Neural crest cell (in vitro differentiated cells): ENCODE results near the gene GP5. TPM values are rescaled to one million over a fixed set of nuclear protein-coding genes. Genes with fewer than 3 reads are reported as not detected.

ENCODE experiments used
- DNase-seq: peaks from one replicate; pipeline ENCODE4 v3.0.0; 2021; ENCODE audit warnings: low read depth, mixed read lengths, low spot score
- H3K27ac Mint-ChIP-seq: one replicate; pipeline ENCODE4 v1.8.0; 2021; ENCODE audit warnings: mild to moderate bottlenecking, mixed read lengths; ENCODE audit not compliant: unreplicated experiment
- H3K27me3 Mint-ChIP-seq: 2 replicates; pipeline ENCODE4 v1.8.0; 2021; ENCODE audit warnings: low read depth, mild to moderate bottlenecking, mixed read lengths
- H3K36me3 Mint-ChIP-seq: 2 replicates; pipeline ENCODE4 v1.8.0; 2021; ENCODE audit warnings: low read depth, mild to moderate bottlenecking, mixed read lengths
- H3K4me1 Mint-ChIP-seq: 2 replicates; pipeline ENCODE4 v1.8.0; 2021; ENCODE audit warnings: mixed read lengths
- H3K4me3 Mint-ChIP-seq: one replicate; pipeline ENCODE4 v1.8.0; 2021; ENCODE audit warnings: mild to moderate bottlenecking, mixed read lengths
- H3K9me3 Mint-ChIP-seq: 2 replicates; pipeline ENCODE4 v1.8.0; 2021; ENCODE audit warnings: mixed read lengths
- total RNA-seq: library from RNA; stranded (reverse); gene quantifications from 2 replicates; pipeline ENCODE4 v1.2.1, GENCODE V29; 2021
- TF ChIP-seq, protein P1 (sequence below): fragments of 200-600 bp; sonication (generic); conservative IDR thresholded peaks from 2 replicates; pipeline ENCODE4 v1.5.0; 2021; ENCODE audit warnings: antibody characterized with exemption, mild to moderate bottlenecking

Gene GP5
- total RNA-seq, 1 donor from 2014 or later = not detected

DNA sequence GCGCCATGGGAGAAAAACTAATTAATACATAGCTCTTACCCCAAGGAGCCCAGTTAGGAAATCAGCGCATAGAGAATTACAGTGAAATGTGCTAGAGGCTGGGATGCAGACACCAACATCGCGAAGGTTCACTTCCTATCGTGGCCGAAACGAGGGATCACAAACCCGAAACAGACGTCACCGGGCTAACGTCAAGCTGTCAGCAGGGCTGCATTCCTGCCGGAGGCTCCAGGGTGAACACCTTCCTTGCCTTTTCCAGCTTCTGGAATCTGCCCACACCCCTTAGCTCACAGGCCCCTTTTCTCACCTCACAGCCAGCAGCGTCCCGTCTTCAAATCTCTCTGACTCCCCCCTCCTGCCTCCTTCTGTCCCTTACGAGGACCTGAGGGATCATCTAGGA, 13.0 kb downstream of the GP5 start:
- H3K36me3 Mint-ChIP-seq = peaks cover 4% of the 10 kb centered on the region
- H3K9me3 Mint-ChIP-seq = peaks cover 12% of the 10 kb centered on the region
- TF ChIP-seq, protein P1, sequence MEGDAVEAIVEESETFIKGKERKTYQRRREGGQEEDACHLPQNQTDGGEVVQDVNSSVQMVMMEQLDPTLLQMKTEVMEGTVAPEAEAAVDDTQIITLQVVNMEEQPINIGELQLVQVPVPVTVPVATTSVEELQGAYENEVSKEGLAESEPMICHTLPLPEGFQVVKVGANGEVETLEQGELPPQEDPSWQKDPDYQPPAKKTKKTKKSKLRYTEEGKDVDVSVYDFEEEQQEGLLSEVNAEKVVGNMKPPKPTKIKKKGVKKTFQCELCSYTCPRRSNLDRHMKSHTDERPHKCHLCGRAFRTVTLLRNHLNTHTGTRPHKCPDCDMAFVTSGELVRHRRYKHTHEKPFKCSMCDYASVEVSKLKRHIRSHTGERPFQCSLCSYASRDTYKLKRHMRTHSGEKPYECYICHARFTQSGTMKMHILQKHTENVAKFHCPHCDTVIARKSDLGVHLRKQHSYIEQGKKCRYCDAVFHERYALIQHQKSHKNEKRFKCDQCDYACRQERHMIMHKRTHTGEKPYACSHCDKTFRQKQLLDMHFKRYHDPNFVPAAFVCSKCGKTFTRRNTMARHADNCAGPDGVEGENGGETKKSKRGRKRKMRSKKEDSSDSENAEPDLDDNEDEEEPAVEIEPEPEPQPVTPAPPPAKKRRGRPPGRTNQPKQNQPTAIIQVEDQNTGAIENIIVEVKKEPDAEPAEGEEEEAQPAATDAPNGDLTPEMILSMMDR = no peak
- peaks cover 4% of the 10 kb centered on the region for H3K27me3 Mint-ChIP-seq
- no peak overlapping the region for H3K4me3 Mint-ChIP-seq
- DNase-seq = no peak
- H3K27ac Mint-ChIP-seq = peak overlapping the region; percentile 43
- peaks cover 19% of the 10 kb centered on the region for H3K4me1 Mint-ChIP-seq

- DNase-seq = no peak
Measured at GRCh38 chr3:194384569-194385001, 14.5 kb downstream of the GP5 start.

DNA sequence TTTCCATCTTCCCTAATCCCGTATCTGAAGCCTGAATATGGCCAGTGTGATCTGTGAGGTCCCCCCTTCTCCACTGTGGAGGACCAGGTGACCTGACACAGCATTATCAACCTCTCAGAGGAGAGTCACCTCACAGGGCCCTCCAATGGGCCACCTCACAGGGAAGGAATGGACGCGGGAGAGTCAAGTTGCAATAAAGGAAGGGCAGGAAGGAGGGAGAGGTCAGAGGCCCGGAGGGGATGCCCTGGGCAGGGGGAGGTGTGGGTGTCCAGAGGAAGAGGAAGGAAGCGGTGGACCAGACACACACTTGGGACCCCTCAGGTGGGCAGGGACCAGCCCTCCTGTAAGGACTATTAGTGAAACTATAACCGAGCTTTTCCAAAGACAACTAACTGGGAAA, 14.9 kb downstream of the GP5 start:
- Mint-ChIP-seq H3K27ac (no peak overlapping the region), H3K27me3 (peaks cover 7% of the 10 kb centered on the region), H3K4me3 (no peak overlapping the region), H3K9me3 (no peaks in the 10 kb centered on the region), H3K36me3 (no peaks in the 10 kb centered on the region), H3K4me1 (peaks cover 26% of the 10 kb centered on the region)
- DNase-seq = no peak
- TF ChIP-seq, protein P1 = no peak

More at GRCh38 chr3:194384569-194385001, 14.5 kb downstream of the GP5 start:
- no peak overlapping the region for H3K4me3 Mint-ChIP-seq
- H3K27ac Mint-ChIP-seq = no peak overlapping the region
- TF ChIP-seq, protein P1 = no peak
- no peaks in the 10 kb centered on the region for H3K9me3 Mint-ChIP-seq
- H3K36me3 Mint-ChIP-seq = no peaks in the 10 kb centered on the region
- H3K27me3 Mint-ChIP-seq = peaks cover 7% of the 10 kb centered on the region
- H3K4me1 Mint-ChIP-seq = peaks cover 26% of the 10 kb centered on the region

GRCh38 chr3:194383276-194383940, 15.7 kb downstream of the GP5 start:
- H3K27ac Mint-ChIP-seq = no peak overlapping the region
- H3K27me3 Mint-ChIP-seq = peaks cover 7% of the 10 kb centered on the region
- no peaks in the 10 kb centered on the region for H3K36me3 Mint-ChIP-seq
- DNase-seq = no peak
- H3K9me3 Mint-ChIP-seq = no peaks in the 10 kb centered on the region
- H3K4me1 Mint-ChIP-seq = peaks cover 26% of the 10 kb centered on the region
- TF ChIP-seq, protein P1 = no peak
- no peak overlapping the region for H3K4me3 Mint-ChIP-seq

GRCh38 chr3:194382892-194383223, 16.2 kb downstream of the GP5 start:
- H3K36me3 Mint-ChIP-seq = no peaks in the 10 kb centered on the region
- H3K9me3 Mint-ChIP-seq = no peaks in the 10 kb centered on the region
- H3K4me1 Mint-ChIP-seq = peaks cover 26% of the 10 kb centered on the region
- no peak overlapping the region for H3K4me3 Mint-ChIP-seq
- no peak overlapping the region for H3K27ac Mint-ChIP-seq
- TF ChIP-seq, protein P1 = no peak
- DNase-seq = no peak
- H3K27me3 Mint-ChIP-seq = peaks cover 7% of the 10 kb centered on the region
